K562 (cell line): ENCODE measurements around the gene ZNF701. TPM values are rescaled to one million over a fixed set of nuclear protein-coding genes. Genes with fewer than 3 reads are reported as not detected.

ENCODE experiments used
- HDGF ChIP-seq: fragments of 450-650 bp; IDR thresholded peaks from 2 replicates; pipeline ENCODE4 v1.6.1; 2016
- ZNF644 ChIP-seq: fragments of 200-800 bp; sonication (Bioruptor generic); IDR thresholded peaks from 2 replicates; pipeline ENCODE4 v1.6.1; 2016; ENCODE audit warnings: low read depth, missing genetic modification characterization, missing compliant biosample characterization
- polyA plus RNA-seq, 8 experiments: library from polyadenylated mRNA; depleted of rRNA in 4 of 8; stranded (reverse) in 5 of 8; unstranded in 3 of 8; fragments of >200 nt; fragmentation: Nextera tagmentation in 2 of 8; fragmentation: Illumina TruSeq in 1 of 8; extraction: Ambion mirVana in 2 of 8; extraction: Trizol in 1 of 8; gene quantifications; 2 replicates each; pipeline versions ENCODE4 v1.2.1 to v1.2.3, GENCODE V29; 2011 to 2014; ENCODE audit warnings: inconsistent platforms in 1 of 8, missing spikeins in 1 of 8
- total RNA-seq, 7 experiments: library from RNA; depleted of rRNA in 6 of 7; stranded (reverse); fragments of >200 nt in 6 of 7; fragmentation: Illumina TruSeq in 2 of 7; extraction: Trizol in 2 of 7; gene quantifications; 2 replicates each; pipeline versions ENCODE4 v1.2.1 to v1.2.3, GENCODE V29; 2011 to 2021; ENCODE audit warnings: low replicate concordance in 1 of 7
- TF ChIP-seq, protein P1 (sequence below): sonication (generic); formaldehyde crosslinking; IDR thresholded peaks from 2 replicates; pipeline ENCODE4 v1.8.0; 2023; ENCODE audit warnings: mild to moderate bottlenecking, missing genetic modification reagents
- TF ChIP-seq, protein P2 (sequence below): sonication (generic); formaldehyde crosslinking; IDR thresholded peaks from 2 replicates; pipeline ENCODE4 v1.8.1; 2023; ENCODE audit warnings: mild to moderate bottlenecking, missing genetic modification reagents, moderate library complexity
- TF ChIP-seq, protein P3 (sequence below): fragments of 200-600 bp; sonication (generic); IDR thresholded peaks from one replicate; pipeline ENCODE4 v1.6.1; 2012; ENCODE audit warnings: mild to moderate bottlenecking, low read depth, low read length, inconsistent platforms

Gene ZNF701
- total and polyA plus RNA-seq, 9 of the 15 experiments (the other 6 are each of a cell fraction or from before 2014, with no cell fraction given) = 5.3 to 15.9 (median 10.1) TPM

- TF ChIP-seq, protein P1, sequence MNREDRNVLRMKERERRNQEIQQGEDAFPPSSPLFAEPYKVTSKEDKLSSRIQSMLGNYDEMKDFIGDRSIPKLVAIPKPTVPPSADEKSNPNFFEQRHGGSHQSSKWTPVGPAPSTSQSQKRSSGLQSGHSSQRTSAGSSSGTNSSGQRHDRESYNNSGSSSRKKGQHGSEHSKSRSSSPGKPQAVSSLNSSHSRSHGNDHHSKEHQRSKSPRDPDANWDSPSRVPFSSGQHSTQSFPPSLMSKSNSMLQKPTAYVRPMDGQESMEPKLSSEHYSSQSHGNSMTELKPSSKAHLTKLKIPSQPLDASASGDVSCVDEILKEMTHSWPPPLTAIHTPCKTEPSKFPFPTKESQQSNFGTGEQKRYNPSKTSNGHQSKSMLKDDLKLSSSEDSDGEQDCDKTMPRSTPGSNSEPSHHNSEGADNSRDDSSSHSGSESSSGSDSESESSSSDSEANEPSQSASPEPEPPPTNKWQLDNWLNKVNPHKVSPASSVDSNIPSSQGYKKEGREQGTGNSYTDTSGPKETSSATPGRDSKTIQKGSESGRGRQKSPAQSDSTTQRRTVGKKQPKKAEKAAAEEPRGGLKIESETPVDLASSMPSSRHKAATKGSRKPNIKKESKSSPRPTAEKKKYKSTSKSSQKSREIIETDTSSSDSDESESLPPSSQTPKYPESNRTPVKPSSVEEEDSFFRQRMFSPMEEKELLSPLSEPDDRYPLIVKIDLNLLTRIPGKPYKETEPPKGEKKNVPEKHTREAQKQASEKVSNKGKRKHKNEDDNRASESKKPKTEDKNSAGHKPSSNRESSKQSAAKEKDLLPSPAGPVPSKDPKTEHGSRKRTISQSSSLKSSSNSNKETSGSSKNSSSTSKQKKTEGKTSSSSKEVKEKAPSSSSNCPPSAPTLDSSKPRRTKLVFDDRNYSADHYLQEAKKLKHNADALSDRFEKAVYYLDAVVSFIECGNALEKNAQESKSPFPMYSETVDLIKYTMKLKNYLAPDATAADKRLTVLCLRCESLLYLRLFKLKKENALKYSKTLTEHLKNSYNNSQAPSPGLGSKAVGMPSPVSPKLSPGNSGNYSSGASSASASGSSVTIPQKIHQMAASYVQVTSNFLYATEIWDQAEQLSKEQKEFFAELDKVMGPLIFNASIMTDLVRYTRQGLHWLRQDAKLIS (CRISPR knock-in tag) = no peak
- TF ChIP-seq, protein P2, sequence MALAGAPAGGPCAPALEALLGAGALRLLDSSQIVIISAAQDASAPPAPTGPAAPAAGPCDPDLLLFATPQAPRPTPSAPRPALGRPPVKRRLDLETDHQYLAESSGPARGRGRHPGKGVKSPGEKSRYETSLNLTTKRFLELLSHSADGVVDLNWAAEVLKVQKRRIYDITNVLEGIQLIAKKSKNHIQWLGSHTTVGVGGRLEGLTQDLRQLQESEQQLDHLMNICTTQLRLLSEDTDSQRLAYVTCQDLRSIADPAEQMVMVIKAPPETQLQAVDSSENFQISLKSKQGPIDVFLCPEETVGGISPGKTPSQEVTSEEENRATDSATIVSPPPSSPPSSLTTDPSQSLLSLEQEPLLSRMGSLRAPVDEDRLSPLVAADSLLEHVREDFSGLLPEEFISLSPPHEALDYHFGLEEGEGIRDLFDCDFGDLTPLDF (CRISPR knock-in tag) = peak; percentile 35; the same call in 1 of the 2 replicates
- TF ChIP-seq ZNF644 (tag) (no peak), HDGF (no peak)
- TF ChIP-seq, protein P3, sequence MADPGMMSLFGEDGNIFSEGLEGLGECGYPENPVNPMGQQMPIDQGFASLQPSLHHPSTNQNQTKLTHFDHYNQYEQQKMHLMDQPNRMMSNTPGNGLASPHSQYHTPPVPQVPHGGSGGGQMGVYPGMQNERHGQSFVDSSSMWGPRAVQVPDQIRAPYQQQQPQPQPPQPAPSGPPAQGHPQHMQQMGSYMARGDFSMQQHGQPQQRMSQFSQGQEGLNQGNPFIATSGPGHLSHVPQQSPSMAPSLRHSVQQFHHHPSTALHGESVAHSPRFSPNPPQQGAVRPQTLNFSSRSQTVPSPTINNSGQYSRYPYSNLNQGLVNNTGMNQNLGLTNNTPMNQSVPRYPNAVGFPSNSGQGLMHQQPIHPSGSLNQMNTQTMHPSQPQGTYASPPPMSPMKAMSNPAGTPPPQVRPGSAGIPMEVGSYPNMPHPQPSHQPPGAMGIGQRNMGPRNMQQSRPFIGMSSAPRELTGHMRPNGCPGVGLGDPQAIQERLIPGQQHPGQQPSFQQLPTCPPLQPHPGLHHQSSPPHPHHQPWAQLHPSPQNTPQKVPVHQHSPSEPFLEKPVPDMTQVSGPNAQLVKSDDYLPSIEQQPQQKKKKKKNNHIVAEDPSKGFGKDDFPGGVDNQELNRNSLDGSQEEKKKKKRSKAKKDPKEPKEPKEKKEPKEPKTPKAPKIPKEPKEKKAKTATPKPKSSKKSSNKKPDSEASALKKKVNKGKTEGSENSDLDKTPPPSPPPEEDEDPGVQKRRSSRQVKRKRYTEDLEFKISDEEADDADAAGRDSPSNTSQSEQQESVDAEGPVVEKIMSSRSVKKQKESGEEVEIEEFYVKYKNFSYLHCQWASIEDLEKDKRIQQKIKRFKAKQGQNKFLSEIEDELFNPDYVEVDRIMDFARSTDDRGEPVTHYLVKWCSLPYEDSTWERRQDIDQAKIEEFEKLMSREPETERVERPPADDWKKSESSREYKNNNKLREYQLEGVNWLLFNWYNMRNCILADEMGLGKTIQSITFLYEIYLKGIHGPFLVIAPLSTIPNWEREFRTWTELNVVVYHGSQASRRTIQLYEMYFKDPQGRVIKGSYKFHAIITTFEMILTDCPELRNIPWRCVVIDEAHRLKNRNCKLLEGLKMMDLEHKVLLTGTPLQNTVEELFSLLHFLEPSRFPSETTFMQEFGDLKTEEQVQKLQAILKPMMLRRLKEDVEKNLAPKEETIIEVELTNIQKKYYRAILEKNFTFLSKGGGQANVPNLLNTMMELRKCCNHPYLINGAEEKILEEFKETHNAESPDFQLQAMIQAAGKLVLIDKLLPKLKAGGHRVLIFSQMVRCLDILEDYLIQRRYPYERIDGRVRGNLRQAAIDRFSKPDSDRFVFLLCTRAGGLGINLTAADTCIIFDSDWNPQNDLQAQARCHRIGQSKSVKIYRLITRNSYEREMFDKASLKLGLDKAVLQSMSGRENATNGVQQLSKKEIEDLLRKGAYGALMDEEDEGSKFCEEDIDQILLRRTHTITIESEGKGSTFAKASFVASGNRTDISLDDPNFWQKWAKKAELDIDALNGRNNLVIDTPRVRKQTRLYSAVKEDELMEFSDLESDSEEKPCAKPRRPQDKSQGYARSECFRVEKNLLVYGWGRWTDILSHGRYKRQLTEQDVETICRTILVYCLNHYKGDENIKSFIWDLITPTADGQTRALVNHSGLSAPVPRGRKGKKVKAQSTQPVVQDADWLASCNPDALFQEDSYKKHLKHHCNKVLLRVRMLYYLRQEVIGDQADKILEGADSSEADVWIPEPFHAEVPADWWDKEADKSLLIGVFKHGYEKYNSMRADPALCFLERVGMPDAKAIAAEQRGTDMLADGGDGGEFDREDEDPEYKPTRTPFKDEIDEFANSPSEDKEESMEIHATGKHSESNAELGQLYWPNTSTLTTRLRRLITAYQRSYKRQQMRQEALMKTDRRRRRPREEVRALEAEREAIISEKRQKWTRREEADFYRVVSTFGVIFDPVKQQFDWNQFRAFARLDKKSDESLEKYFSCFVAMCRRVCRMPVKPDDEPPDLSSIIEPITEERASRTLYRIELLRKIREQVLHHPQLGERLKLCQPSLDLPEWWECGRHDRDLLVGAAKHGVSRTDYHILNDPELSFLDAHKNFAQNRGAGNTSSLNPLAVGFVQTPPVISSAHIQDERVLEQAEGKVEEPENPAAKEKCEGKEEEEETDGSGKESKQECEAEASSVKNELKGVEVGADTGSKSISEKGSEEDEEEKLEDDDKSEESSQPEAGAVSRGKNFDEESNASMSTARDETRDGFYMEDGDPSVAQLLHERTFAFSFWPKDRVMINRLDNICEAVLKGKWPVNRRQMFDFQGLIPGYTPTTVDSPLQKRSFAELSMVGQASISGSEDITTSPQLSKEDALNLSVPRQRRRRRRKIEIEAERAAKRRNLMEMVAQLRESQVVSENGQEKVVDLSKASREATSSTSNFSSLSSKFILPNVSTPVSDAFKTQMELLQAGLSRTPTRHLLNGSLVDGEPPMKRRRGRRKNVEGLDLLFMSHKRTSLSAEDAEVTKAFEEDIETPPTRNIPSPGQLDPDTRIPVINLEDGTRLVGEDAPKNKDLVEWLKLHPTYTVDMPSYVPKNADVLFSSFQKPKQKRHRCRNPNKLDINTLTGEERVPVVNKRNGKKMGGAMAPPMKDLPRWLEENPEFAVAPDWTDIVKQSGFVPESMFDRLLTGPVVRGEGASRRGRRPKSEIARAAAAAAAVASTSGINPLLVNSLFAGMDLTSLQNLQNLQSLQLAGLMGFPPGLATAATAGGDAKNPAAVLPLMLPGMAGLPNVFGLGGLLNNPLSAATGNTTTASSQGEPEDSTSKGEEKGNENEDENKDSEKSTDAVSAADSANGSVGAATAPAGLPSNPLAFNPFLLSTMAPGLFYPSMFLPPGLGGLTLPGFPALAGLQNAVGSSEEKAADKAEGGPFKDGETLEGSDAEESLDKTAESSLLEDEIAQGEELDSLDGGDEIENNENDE = no peak
Observed at GRCh38 chr19:52570000-52570861, at the start of gene ZNF701 (continued).
